DOHH2 (cell line): ENCODE data around the gene KMT5C.

Experiments used
- H3F3A ChIP-seq: fragments of 200-600 bp; sonication (generic), shearing (Covaris generic); 2 replicates; pipeline ENCODE4 v1.6.0; 2016; ENCODE audit warnings: antibody characterized with exemption, mild to moderate bottlenecking; ENCODE audit not compliant: control insufficient read depth, insufficient read depth
- H3K27ac ChIP-seq: fragments of 200-600 bp; sonication (generic); 2 replicates; pipeline ENCODE4 v1.5.1; 2014; ENCODE audit warnings: low read depth, mild to moderate bottlenecking, low read length, moderate library complexity
- H3K27me3 ChIP-seq: fragments of 200-600 bp; sonication (generic); 2 replicates; pipeline ENCODE4 v1.6.1; 2014; ENCODE audit warnings: mild to moderate bottlenecking, low read length, mixed read lengths; ENCODE audit not compliant: control insufficient read depth
- H3K36me3 ChIP-seq: fragments of 200-600 bp; sonication (generic); 2 replicates; pipeline ENCODE4 v1.6.1; 2014; ENCODE audit warnings: mild to moderate bottlenecking, low read length, moderate library complexity, mixed read lengths; ENCODE audit not compliant: control insufficient read depth
- H3K4me1 ChIP-seq: fragments of 200-600 bp; sonication (generic); 2 replicates; pipeline ENCODE4 v1.6.1; 2014; ENCODE audit warnings: mild to moderate bottlenecking, low read length, mixed read lengths; ENCODE audit not compliant: control insufficient read depth
- H3K4me2 ChIP-seq: fragments of 200-600 bp; sonication (generic); 2 replicates; pipeline ENCODE4 v1.6.0; 2014; ENCODE audit warnings: mild to moderate bottlenecking, low read length, moderate library complexity
- H3K4me3 ChIP-seq: fragments of 200-600 bp; sonication (generic); 2 replicates; pipeline ENCODE4 v1.5.1; 2014; ENCODE audit warnings: mild to moderate bottlenecking, low read length, mixed read lengths
- H3K79me2 ChIP-seq: fragments of 200-600 bp; sonication (generic); 2 replicates; pipeline ENCODE4 v1.6.1; 2014; ENCODE audit warnings: mild to moderate bottlenecking, low read length, mixed read lengths; ENCODE audit not compliant: control insufficient read depth
- H3K9me2 ChIP-seq: fragments of 200-600 bp; sonication (generic); replicated peaks from 2 replicates; pipeline ENCODE4 v1.6.1; 2014; ENCODE audit warnings: mild to moderate bottlenecking, low read length, mixed read lengths; ENCODE audit not compliant: control insufficient read depth
- H3K9me3 ChIP-seq: fragments of 200-600 bp; sonication (generic); 2 replicates; pipeline ENCODE4 v1.6.1; 2014; ENCODE audit warnings: antibody characterized with exemption, low read length, mixed read lengths; ENCODE audit not compliant: control insufficient read depth, insufficient read depth
- H4K20me1 ChIP-seq: fragments of 200-600 bp; sonication (generic); 2 replicates; pipeline ENCODE4 v1.6.0; 2014; ENCODE audit warnings: low read depth, mild to moderate bottlenecking, antibody characterized with exemption, low read length, moderate library complexity; ENCODE audit not compliant: control insufficient read depth, insufficient read depth
- CTCF ChIP-seq: fragments of 200-600 bp; sonication (generic); IDR thresholded peaks from one replicate; pipeline ENCODE4 v1.5.1; 2014; ENCODE audit warnings: antibody characterized with exemption, mild to moderate bottlenecking, low read depth, low read length; ENCODE audit not compliant: poor library complexity, severe bottlenecking
- EZH2phosphoT487 ChIP-seq: fragments of 200-600 bp; sonication (generic); IDR thresholded peaks from 2 replicates; pipeline ENCODE4 v1.6.1; 2017; ENCODE audit warnings: borderline replicate concordance, mild to moderate bottlenecking, antibody characterized with exemption, low read length, moderate library complexity, mixed read lengths

KMT5C gene

GRCh38 chr19:55387736-55388497, 48.2 kb downstream of the KMT5C start:
- peaks cover 71% of the 10 kb centered on the region for H3F3A ChIP-seq
- no peak overlapping the region for H3K27ac ChIP-seq
- no peaks in the 10 kb centered on the region for H3K9me2 ChIP-seq
- peak overlapping the region; percentile 99 for H3K4me3 ChIP-seq
- H3K79me2 ChIP-seq: peaks cover 44% of the 10 kb centered on the region
- H3K27me3 ChIP-seq: peaks cover 3% of the 10 kb centered on the region; the same call in 1 of the 2 replicates
- no peaks in the 10 kb centered on the region for H3K9me3 ChIP-seq
- peak overlapping the region; percentile 99 for H3K4me2 ChIP-seq
- peaks cover 54% of the 10 kb centered on the region for H3K36me3 ChIP-seq
- H4K20me1 ChIP-seq: peaks cover 36% of the 10 kb centered on the region
- TF ChIP-seq CTCF (no peak), EZH2phosphoT487 (no peak)
- peaks cover 59% of the 10 kb centered on the region for H3K4me1 ChIP-seq

GRCh38 chr19:55389386-55390317, 50.0 kb downstream of the KMT5C start:
- Histone ChIP-seq H4K20me1 (peaks cover 36% of the 10 kb centered on the region), H3K9me3 (no peaks in the 10 kb centered on the region), H3F3A (peaks cover 70% of the 10 kb centered on the region), H3K4me1 (peaks cover 48% of the 10 kb centered on the region), H3K4me2 (peak overlapping the region; percentile 99; the same call in 1 of the 2 replicates), H3K27ac (peak overlapping the region; percentile 13; the same call in 1 of the 2 replicates), H3K27me3 (peaks cover 3% of the 10 kb centered on the region; the same call in 1 of the 2 replicates), H3K79me2 (peaks cover 33% of the 10 kb centered on the region), H3K4me3 (0 out of 2 replicates have a peak overlapping the region, but pooled peaks have one; percentile 8), H3K9me2 (no peaks in the 10 kb centered on the region), H3K36me3 (peaks cover 49% of the 10 kb centered on the region)
- TF ChIP-seq CTCF (no peak), EZH2phosphoT487 (no peak)

- Histone ChIP-seq H3K4me3 (no peak overlapping the region), H4K20me1 (peaks cover 36% of the 10 kb centered on the region), H3K9me3 (no peaks in the 10 kb centered on the region), H3K27ac (0 out of 2 replicates have a peak overlapping the region, but pooled peaks have one; percentile 6), H3K27me3 (peaks cover 3% of the 10 kb centered on the region; the same call in 1 of the 2 replicates), H3F3A (peaks cover 67% of the 10 kb centered on the region), H3K4me2 (no peak overlapping the region; the same call in 1 of the 2 replicates), H3K4me1 (peaks cover 43% of the 10 kb centered on the region), H3K36me3 (peaks cover 45% of the 10 kb centered on the region), H3K9me2 (no peaks in the 10 kb centered on the region), H3K79me2 (peaks cover 29% of the 10 kb centered on the region)
- no peak for TF ChIP-seq CTCF
- TF ChIP-seq EZH2phosphoT487: no peak
These were observed 50.8 kb downstream of the KMT5C start for GRCh38 chr19:55390461-55390880.
